ENCODE data around the gene CLCN2. TPM values are rescaled to one million over a fixed set of nuclear protein-coding genes. Genes with fewer than 3 reads are reported as not detected.
A peak's percentile ranks its signal among the peaks of the same experiment; 100 is the strongest.

CLCN2 gene
- total and polyA plus RNA-seq, 2 of the 4 experiments (the other 2 are of a cell fraction) = 2.9 to 5.8 TPM

DNA sequence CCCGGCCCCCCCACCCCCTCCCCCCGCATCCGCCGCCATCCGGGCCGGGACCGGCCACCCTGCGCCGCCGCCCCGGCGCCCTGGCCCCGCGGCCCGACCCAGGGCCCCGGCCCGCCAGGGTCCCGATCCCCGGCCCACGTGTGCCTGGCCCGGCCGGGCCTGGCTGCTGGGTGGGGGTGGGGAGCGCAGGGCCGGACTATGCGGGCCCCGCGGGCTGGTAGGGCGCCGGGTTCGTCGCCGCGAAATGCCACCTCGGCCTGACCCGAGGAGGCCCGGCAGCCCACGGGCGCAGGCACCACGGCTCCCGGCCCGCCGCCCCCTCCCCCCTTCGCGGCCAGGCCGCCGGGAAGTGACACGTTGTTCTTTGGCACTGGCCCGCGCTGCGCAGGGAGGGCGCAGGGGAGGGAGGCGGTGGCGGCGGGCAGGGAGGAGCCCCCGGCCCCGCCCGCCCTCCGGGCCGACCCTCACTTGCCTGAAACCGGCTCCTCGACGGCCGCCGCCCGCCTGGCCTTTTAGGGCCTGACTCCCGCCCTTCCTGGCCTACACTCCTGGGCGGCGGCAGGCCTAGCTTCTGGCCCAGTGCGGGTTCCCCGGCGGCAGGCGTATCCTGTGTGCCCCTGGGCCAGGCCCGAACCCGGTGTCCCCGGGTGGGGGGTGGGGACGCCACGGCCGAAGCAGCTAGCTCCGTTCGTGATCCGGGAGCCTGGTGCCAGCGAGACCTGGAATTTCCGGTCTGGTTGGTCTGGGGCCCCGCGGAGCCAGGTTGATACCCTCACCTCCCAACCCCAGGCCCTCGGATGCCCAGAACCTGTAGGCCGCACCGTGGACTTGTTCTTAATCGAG, 46.5 kb downstream of the CLCN2 start:
- H3K56ac ChIP-seq (ENCODE audit: extremely low read depth, insufficient read depth, low read length) = peak overlapping the region; percentile 85
- TF ChIP-seq BHLHE40 (IDR thresholded peaks at IDR 0.05; ENCODE audit: low read depth, low read length) (0 out of 2 replicates have a peak, but pooled peaks have one; percentile 3), POLR2A (IDR thresholded peaks at IDR 0.05; ENCODE audit: low read depth, low read length) (peak; percentile 87), SMC3 (IDR thresholded peaks at IDR 0.05; ENCODE audit: low read depth, low read length) (no peak), CHD1 (IDR thresholded peaks at IDR 0.05; ENCODE audit: low read depth, low read length) (no peak), RCOR1 (IDR thresholded peaks at IDR 0.05; ENCODE audit: insufficient replicate concordance, low read length) (no peak), FOS (IDR thresholded peaks at IDR 0.05; ENCODE audit: low read depth, low read length) (no peak), MXI1 (IDR thresholded peaks at IDR 0.05; ENCODE audit: borderline replicate concordance, low read depth, low read length) (0 out of 2 replicates have a peak, but pooled peaks have one; percentile 55), NFE2L2 (IDR thresholded peaks at IDR 0.05; ENCODE audit: low read depth, low read length) (no peak), MAFK (IDR thresholded peaks at IDR 0.05; ENCODE audit: low read depth, low read length) (no peak), CEBPB (IDR thresholded peaks at IDR 0.05; ENCODE audit: low read depth, low read length) (no peak), RAD21 (IDR thresholded peaks at IDR 0.05; ENCODE audit: low read length) (no peak)
- TF ChIP-seq, protein P1, sequence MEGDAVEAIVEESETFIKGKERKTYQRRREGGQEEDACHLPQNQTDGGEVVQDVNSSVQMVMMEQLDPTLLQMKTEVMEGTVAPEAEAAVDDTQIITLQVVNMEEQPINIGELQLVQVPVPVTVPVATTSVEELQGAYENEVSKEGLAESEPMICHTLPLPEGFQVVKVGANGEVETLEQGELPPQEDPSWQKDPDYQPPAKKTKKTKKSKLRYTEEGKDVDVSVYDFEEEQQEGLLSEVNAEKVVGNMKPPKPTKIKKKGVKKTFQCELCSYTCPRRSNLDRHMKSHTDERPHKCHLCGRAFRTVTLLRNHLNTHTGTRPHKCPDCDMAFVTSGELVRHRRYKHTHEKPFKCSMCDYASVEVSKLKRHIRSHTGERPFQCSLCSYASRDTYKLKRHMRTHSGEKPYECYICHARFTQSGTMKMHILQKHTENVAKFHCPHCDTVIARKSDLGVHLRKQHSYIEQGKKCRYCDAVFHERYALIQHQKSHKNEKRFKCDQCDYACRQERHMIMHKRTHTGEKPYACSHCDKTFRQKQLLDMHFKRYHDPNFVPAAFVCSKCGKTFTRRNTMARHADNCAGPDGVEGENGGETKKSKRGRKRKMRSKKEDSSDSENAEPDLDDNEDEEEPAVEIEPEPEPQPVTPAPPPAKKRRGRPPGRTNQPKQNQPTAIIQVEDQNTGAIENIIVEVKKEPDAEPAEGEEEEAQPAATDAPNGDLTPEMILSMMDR (conservative IDR thresholded peaks at IDR 0.05; ENCODE audit: low read depth, low read length) = no peak
- TF ChIP-seq, protein P2, sequence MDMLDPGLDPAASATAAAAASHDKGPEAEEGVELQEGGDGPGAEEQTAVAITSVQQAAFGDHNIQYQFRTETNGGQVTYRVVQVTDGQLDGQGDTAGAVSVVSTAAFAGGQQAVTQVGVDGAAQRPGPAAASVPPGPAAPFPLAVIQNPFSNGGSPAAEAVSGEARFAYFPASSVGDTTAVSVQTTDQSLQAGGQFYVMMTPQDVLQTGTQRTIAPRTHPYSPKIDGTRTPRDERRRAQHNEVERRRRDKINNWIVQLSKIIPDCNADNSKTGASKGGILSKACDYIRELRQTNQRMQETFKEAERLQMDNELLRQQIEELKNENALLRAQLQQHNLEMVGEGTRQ (IDR thresholded peaks at IDR 0.05; ENCODE audit: low read depth, low read length) = no peak
- TF ChIP-seq, protein P3, sequence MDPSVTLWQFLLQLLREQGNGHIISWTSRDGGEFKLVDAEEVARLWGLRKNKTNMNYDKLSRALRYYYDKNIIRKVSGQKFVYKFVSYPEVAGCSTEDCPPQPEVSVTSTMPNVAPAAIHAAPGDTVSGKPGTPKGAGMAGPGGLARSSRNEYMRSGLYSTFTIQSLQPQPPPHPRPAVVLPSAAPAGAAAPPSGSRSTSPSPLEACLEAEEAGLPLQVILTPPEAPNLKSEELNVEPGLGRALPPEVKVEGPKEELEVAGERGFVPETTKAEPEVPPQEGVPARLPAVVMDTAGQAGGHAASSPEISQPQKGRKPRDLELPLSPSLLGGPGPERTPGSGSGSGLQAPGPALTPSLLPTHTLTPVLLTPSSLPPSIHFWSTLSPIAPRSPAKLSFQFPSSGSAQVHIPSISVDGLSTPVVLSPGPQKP (IDR thresholded peaks at IDR 0.05; ENCODE audit: borderline replicate concordance, low read depth, low read length) = no peak

More for the DNA sequence above, 46.5 kb downstream of the CLCN2 start:
- H2BK15ac ChIP-seq (ENCODE audit: low read depth, low read length) = peak overlapping the region; percentile 70; the same call in 1 of the 3 replicates
- peaks cover 21% of the 10 kb centered on the region for H3K4me1 ChIP-seq (ENCODE audit: control insufficient read depth, insufficient read depth, low read length)
- ATAC-seq (ENCODE audit: low read depth) (peak; percentile 70), DNase-seq (peak; percentile 76)
- H4K20me1 ChIP-seq (ENCODE audit: insufficient read depth, low read length) = peaks cover 50% of the 10 kb centered on the region
- peak overlapping the region; percentile 85 for H2AFZ ChIP-seq (replicated peaks; ENCODE audit: low read length, poor library complexity)
- POLR2A ChIA-PET (ENCODE audit: unreplicated experiment) = interaction anchor here (0.9 to 1.5 kb wide), 2 partner anchors 23 to 50 kb away, joined by 4 to 5 read pairs; partner anchors contain the start of gene FAM131A
- H3K9me1 ChIP-seq (ENCODE audit: insufficient read depth, low read length) = peaks cover 18% of the 10 kb centered on the region
- peak overlapping the region; percentile 90 for H3K14ac ChIP-seq (replicated peaks; ENCODE audit: low read depth, low read length)
- dilution Hi-C loops (cut with HindIII; ENCODE audit: low sequenced_read_pairs, unreplicated experiment) = no loop called here
- no TSS peak for BruUV-seq (replicated peaks)
- peak overlapping the region; percentile 83 for H2BK120ac ChIP-seq (ENCODE audit: low read depth, low read length)
- peak overlapping the region; percentile 65 for H3K18ac ChIP-seq (ENCODE audit: low read depth, low read length)
- peak overlapping the region; percentile 95 for H3K23ac ChIP-seq (ENCODE audit: low read depth, low read length)
- peak overlapping the region; percentile 99 for H3K27ac ChIP-seq (ENCODE audit: insufficient read depth, low read length)
- H4K5ac ChIP-seq (ENCODE audit: low read depth, low read length) = peak overlapping the region; percentile 50
- CTCF ChIA-PET = no interaction called here
- peaks cover 24% of the 10 kb centered on the region for H3K36me3 ChIP-seq (ENCODE audit: control insufficient read depth, insufficient read depth, low read length)
- peak overlapping the region; percentile 93 for H3K4me2 ChIP-seq (ENCODE audit: low read depth, low read length)
- H2BK5ac ChIP-seq (ENCODE audit: low read depth, low read length, poor library complexity, severe bottlenecking) = peak overlapping the region; percentile 99
- peak overlapping the region; percentile 100 for H2AK9ac ChIP-seq (replicated peaks; ENCODE audit: low read depth, low read length, poor library complexity)
- in situ Hi-C loops (cut with MboI; ENCODE audit: low sequenced_read_pairs) = no loop called here
- H3K4ac ChIP-seq (ENCODE audit: low read depth, low read length) = peak overlapping the region; percentile 97
- H4K91ac ChIP-seq (ENCODE audit: insufficient read depth, low read depth, low read length) = peak overlapping the region; percentile 97
- H3K9ac ChIP-seq (ENCODE audit: low read depth, low read length) = peak overlapping the region; percentile 98
- H3K9me3 ChIP-seq (ENCODE audit: control insufficient read depth, insufficient read depth, low read length) = no peaks in the 10 kb centered on the region
- peak overlapping the region; percentile 88 to 90 for H4K8ac ChIP-seq (ENCODE audit: low read depth in 2 of 2, low read length in 2 of 2)
- no peaks in the 10 kb centered on the region for H3K27me3 ChIP-seq (ENCODE audit: control insufficient read depth, insufficient read depth, low read length)
- H3K4me3 ChIP-seq (ENCODE audit: insufficient read depth, low read depth, low read length) = peak overlapping the region; percentile 91
- intact Hi-C loops (cut with micrococcal nuclease) = loop anchor here (1.0 to 2.0 kb wide), 2 partner anchors 16 to 48 kb away; partner anchors contain the start of gene PSMD2
- H2BK20ac ChIP-seq (ENCODE audit: low read depth, low read length) = no peak overlapping the region
- peaks cover 0 to 29% of the 10 kb centered on the region in 2 experiments; a peak in 2 of 4 replicates for H3K79me1 ChIP-seq (ENCODE audit: low read depth in 1 of 2, low read length in 2 of 2)
- no CpG with 5 or more reads among the region's 89 CpGs for WGBS, 2 experiments (ENCODE audit: extremely low coverage in 2 of 2, insufficient read length in 1 of 2)
- H2AK5ac ChIP-seq (ENCODE audit: low read depth, low read length) = peak overlapping the region; percentile 63

All from IMR-90 (cell line).